ENCODE data around the gene THADA.
"Not testable (repeated sequence)": the region's sequence is repeated elsewhere in the genome, so short reads cannot be mapped to it uniquely, and the experiment has no call there.

The THADA gene

DNA sequence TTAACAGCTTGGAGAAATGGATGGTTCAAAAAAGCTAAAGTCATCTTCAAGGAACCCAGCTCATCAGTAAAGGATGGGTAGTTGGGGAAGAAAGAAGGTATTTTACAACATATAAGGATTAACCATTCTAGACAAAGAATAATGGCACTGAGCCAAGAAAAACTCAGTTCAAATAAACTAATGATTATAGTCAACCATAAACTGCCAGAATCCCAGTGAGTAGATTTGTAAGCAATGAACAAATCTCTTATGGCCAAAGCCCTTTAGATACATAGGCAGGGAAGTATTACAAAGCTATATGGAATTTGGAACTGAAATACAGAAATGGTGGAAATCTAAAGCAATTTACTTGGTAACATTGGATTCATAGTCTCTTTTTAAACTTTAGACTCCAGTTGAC lies 277.0 kb downstream of the THADA start:
- no peak for DNase-seq

DNA sequence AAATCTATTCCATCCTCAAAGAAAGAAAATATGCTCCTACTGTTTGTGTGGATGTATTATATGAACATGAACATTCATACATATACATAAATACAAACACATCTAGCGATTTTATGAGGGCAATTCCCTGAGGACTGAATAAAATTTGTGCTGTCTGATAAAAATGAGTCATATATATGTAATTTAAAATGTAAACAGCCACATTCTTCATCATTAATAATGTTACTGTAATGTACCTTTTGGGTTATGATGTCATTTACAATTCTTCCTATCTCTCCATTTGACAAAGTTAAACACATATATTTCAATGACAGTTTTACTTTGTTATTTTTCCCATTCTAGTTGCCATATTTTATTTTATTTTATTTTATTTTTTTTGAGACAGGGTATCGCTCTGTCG lies 278.2 kb downstream of the THADA start:
- DNase-seq = no peak

DNA sequence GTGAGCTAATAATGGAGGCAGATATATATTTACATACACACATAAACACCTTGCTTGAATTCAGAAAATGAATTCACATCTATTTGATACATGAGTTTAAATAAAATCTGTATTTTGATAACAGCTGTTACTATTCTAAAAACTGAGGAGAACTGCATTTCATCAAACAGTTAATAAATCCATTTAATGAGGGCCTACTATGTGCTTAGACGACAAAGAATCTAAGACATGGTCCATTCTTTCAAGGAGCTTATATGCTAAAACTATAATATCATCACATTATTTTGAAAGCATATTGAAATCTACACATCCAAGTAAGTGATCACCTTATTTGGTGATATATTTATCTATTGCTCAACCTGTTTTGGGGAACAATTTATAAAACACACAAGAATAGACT lies 278.6 kb downstream of the THADA start:
- DNase-seq = no peak

DNA sequence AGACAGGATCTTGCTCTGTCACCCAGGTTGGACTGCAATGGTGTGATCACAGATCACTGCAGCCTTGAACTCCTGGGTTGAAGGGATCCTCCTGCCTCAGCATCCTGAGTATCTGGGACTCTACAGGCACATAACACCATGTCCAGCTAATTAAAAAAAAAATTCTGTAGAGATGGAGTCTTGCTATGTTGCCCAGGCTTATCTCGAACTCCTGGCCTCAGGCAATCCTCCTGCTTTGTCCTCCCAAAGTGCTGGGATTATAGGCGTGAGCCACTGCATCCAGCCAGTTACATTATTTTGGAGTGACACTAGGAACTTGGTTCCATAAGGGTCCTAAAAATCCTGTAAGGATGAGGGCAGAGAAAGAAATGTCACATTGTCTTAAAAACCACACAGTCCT lies 280.4 kb downstream of the THADA start:
- DNase-seq = no peak

DNA sequence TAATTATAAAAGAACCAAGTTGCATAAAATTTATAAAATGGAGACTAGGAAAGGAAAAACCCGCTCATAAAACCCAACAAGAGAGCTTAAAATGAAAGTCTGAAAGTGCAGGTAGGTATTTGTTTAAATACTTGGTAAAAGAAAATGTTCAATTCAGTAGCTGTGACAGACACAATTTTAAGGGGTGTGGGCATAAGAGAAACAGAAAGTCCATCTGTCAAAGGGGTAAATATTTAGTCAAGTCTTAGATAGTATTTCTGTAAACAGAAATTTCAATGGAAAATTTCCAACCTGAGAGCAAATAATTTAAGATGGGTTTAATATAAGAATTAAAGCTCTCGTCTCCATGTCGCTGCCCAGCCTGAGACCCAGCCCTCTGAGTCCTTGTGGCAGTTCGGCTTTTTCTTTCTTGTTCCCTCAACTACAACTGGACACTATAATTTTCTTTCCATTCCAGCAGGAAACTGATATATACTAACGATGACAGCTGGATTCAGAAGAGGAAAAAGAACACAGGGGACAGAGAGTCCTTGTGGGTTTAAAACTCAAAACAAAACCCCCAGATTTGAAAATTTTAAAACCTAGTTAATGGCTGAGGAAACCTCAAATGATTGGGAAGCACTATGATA lies 281.4 kb downstream of the THADA start:
- no peak for DNase-seq

DNA sequence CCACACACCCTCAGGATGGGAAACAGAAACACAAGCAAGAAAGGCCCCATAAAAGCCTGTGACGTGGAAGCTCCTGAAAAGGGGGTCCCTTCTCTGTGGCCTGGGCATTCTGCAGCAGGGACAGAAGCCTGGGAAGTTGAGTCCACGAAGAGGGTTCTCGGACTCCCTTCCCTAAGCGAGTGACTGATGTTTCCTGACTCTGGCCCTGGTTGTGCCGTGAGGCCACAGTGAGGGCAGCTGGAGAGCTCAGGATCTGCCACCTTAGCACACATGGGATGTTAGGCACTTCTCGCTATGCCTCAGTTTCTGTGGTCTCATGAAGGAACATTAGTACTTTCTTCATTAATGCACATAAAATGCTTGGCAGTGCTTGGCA lies 282.2 kb downstream of the THADA start:
- no peak for DNase-seq

DNA sequence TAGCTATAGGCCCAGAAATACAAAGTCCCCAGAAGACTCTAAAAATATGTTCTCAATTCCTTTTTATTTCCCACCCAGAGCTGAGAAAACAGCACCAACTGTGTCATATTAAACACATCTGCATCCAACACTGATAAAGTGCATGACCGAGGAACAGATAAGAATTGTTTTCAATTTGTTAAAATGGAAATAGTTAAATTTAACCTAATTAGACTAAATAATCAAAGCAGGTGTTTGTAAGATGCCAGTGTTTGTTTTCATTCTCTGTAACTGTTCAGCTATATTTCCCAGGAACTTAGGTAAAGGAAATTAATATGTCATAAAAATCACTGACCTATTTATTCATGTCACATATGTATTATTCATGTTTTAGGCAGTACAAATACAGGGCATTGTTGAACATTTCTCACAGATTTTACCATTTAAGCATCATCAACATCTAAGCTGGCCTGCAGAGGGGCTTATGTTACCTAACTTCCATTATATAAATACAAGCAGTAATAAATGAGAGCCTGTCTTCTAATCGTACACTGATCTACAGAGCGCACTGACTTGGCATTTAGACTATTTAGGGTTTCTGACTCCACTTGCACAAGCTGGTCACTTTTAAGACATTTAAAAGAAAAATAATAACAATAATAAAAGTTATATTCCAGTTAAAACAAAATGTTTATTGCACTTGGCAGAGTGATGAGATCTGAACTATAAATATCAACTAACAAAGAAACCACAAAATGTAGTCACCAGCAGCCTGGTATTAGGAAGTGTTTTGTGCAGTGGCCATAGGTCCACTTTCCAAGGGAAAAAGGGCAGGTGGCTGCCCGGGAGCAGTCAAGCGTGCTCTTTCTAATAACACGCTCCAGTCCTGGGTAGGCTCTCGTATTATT lies 282.8 kb downstream of the THADA start:
- no peak for DNase-seq

DNA sequence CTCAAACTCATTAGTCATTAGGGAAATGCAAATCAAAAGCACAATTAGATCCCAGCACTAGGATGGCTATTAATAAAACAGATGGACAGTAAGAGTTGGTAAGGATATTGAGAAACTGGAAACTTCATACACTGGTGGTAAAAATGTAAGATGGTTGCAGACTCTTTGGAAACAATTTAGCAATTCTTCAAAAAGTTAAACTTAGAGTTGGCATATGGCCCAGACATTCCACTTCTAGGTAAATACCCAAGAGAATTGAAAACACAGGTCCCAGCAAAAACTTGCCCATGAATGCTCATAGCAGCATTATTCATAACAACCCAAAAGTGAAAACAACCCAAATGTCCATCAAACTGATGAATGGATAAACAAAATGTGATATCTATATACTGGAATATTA lies 284.6 kb downstream of the THADA start:
- DNase-seq = no peak

DNA sequence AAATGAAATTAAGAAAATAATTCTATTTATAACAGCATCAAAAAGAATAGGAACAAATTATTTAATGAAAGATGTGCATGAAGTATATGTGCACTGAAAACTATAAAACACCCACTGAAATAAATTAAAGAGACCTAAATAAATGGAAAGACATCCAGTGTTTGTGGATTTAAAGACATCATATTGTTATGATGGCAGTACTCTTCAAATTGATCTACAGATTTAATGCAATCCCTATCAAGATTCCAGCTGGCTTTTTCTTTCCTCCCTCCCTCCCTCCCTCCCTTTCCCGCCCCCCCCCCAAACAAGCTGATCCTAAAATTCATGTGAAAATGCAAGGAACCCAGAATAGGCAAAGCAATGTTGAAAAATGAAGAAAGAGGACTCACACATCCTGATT lies 285.9 kb downstream of the THADA start:
- no peak for DNase-seq

DNA sequence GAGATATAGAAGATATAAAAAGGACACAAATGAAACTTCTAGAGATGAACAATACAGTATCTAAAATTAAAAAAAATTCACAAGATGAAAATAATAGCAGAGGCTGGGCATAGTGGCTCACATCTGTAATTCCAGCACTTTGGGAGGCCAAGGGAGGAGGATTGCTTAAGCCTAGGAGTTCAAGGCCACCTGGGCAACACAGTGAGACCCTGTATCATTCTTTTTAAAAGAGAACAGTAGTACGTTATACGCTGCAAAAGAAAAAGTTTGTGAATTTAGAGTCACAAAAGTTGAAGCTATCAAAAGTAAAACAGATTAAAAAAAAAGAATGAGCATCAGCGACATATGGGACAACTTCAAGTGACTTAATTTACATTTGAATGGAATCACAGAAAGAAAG lies 287.9 kb downstream of the THADA start:
- no peak for DNase-seq

DNA sequence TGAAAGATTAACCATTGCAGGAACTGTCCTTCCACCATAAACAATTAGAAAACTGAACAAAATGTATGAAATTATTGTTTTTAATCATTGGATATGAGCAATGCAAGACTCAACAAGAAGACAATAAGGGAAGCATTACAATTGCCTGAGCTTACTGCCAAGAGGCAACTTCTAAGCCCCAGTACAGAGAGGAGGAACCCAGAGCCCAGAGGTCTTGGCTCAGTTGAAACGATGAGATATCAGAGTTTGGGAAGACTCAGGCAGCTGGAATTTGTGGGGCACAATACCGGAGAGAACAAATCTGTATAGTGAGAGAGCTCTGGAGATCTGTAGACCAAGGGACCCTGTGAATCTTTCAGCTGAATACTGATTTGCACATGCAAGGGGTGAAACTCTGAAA lies 288.8 kb downstream of the THADA start:
- DNase-seq = no peak

DNA sequence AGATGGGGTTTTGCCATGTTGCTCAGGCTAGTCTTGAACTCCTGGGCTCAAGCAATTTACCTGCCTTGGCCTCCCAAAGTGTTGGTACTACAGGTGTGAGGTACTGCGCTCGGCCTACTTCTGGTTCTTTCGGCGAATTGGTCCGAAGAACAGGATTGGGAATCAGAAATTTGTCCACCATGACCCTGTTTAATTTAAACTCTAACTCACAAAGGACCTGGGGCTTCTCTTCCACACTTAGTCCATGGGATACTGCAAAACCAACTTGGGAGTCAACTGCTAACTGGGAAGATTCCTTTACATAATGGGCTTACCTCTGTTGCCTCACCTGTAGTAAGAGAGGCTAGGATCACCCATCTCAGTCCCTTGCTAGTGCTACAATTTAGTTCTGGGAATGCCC lies 289.6 kb downstream of the THADA start:
- DNase-seq = no peak

DNA sequence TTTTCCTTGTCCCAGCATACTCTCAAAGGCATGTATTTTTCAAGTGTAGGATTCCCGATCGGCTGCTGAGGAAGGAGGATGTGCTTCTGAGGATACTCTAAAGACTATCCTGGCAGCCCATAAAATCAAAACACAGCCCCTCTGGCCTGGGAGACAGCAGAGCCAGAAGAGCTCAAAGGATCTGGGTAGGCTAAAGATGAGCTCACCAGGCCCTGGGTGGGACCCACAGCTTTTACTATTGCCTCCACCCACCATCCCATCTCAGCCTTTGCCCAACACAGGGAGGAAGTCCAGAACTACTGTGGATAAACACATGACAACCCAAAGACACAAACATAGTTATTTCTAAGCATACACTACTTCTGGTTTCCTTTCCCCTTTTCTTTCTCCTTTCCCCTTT lies 290.3 kb downstream of the THADA start:
- DNase-seq = no peak

DNA sequence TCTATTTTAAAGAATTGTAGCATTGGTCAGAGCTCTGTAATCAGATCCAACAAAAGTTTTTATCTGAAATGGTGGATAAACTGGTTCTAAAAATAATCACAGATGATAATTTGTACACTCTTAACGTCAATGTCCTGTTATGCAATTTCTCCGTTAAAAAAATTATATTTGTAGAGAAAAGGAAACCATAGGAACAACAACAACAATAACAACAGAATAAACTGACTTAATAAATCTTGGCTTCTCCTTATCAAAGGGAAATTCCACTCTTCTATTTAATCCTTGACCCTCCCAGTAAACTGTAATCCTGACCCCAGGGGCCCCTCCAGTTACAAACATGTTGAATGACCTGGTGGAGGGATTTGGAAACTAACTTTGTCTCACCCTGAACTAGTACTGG lies 290.8 kb downstream of the THADA start:
- DNase-seq = no peak

DNA sequence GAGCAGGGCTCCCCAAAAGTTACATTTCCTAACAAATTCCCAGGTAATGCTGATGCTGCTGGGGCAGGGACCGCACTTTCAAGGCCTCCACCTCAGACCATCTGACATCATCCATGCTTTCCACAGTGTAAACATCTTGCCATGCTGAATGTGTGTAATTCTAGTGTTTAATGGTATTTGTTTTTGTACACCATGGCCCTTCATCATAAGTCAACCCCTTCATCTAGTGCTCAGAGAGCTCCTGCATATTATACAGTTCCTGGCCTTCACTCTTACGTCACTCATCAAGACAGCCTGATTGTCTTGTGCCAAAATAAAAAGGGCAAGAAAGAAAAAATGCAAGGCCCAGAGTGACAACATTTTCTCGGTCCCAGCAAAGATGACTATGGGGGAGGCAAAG lies 291.9 kb downstream of the THADA start:
- no peak for DNase-seq

DNA sequence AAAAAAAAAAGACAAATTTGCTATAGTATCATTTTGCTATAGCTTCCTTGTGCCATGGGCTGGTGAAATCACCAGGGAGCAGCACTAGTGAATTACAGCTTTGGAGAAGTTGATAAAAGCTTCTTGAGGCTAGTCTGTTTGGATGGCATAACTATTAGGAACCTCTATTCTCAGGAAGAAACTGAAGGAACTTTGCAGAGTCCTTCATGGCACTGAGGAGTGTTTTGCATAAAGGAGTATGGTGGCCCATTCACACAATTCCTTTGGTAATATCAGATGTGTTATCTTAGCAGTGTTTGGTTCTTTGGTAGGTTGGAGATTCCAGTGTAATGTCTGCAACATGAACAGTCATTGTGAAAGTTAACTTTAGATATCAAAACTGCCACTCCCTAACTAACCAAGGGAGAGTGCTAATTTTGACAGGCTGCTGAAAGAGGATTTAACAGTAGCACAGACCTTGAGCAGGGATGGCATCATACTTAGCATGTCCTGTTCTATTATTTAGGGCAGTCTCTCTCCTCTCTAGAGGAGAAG lies 292.8 kb downstream of the THADA start:
- DNase-seq = no peak

DNA sequence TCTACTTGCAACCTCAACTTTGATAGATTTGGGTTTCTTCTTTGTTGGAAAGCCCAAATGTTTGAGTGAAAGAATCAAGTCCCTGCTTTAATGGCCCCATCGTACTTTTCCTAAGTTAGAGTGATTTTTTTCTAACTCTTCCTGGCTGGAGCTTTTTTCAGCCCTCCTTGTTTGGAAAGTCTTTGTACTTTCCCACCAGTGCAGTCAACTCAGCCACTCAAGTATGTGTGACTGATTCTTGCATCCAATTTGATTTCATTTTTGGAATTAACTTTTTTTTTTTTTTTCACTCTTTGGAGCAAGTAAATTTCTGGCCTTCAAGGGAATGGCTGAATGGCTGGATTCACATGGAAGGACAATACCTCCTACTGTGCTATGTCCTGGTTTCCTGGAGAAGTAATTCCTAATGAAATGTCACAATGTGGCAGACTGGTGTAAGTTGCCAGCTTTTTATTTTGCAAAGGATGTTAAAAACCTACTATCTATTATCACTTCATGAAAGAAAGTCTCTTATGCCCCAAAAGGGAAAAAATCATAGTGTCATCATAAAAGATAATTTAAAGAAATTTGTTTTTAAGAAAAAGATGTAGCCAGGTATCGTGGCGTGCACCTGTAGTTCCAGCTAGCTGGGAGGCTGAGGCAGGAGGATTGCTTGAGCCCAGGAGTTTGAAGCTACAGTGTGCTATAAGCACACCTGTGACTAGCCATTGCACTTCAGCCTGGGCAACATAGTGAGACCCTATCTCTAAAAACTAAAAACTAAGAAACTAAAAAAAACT lies 293.5 kb downstream of the THADA start:
- no peak for DNase-seq

DNA sequence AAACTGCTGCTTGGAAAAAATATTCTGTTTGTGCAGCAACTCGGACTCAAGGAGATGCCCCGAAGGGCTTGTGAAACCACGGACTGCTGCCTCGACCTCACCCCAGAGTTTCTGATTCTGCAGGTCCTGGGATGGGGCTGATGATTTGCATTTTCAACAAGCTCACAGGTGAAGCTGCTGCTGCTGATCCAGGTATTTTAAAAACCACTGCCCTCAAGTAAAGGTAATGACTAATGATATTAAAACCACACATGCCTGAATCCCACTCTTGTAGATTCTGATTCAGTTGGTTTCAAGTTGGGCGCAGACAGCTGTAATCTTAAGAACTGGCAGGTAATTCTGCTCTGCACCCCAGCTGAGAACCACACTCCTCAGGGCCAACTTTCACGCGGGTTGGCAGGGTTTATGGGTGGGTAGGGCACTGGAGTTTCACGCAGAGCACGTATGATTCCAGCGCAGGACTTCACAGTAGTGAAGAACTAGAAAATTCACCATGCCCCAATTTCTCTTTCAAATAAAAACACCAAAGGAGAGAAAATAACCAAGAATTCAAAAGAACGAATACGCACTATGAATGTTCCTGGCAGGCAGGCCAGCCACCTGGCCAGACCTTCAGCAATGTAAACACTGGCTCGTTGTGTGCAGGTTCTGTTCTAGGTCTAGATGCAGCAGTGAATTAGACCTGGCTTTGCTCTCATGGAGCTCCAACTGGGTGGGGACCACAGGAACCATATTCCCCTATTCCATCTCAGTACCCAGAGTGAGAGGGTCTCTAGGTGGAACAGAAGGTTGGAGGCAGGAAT lies 294.9 kb downstream of the THADA start:
- DNase-seq = no peak

DNA sequence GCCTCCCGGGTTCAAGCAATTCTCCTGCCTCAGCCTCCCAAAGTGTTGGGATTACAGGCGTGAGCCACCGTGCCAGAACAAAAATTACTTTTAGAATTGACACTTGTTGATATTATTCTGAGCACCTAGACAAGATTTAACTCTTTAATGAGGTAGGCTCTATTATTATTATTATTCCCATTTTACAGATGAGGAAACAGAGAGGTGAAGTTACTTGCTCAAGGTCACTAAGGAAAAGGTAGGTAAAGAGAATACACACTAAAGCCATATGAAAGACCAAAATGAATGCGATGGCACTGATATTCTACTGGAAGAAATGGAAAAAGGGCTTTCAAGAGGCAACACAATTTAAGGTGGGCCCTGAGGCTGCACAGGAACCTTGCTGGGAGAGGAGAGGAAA lies 295.6 kb downstream of the THADA start:
- no peak for DNase-seq

DNA sequence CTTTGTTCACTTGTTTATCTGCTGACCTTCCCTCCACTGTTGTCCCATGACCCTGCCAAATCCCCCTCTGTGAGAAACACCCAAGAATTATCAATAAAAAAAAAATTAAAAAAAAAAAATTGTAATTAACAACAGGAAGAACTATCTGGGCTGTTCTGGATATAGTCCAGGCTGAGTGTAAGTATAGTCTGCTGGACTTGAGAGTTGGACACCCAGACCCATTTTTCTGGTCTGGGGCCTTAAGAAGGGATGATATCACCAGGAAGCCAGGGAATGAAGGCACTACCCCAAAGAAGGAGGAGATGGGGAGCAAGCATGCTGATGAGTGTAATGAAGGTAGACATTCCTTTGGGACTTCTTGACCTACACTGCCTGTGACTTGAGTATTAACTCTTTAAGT lies 297.3 kb downstream of the THADA start:
- DNase-seq = no peak

DNA sequence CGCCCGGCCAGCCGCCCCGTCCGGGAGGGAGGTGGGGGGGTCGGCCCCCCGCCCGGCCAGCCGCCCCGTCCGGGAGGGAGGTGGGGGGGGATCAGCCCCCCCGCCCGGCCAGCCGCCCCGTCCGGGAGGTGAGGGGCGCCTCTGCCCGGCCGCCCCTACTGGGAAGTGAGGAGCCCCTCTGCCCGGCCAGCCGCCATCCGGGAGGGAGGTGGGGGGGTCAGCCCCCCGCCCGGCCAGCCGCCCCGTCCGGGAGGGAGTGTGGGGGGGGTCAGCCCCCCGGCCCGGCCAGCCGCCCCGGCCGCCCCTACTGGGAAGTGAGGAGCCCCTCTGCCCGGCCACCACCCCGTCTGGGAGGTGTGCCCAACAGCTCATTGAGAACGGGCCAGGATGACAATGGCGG lies 298.1 kb downstream of the THADA start:
- not testable (repeated sequence) for DNase-seq

DNA sequence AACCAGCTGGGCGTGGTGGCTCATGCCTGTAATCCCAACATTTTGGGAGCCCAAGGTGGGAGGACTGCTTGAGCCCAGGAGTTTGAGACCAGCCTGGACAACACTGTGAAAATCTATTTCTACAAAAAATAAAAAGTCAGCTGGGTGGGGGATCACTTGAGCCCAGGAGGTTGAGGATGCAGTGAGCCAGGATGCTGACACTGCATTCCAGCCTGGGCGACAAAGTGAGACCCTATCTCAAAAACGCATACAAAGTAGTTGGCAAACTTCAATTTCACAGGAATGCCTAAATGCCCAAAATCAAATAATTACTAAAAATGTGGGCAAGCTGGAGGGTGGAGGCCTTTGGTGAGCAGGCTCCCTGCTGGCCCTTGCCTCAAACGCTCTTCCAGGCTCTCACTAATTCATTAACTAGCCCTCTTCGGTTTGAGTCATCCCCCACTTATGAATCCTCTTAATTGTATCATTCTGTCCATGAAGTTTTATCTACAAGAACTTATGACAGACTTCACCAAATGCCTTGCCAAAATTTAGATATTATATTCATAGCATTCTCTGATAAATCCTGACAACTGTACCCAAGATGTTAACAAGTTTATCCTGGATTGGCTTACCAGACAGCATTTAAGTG lies 300.8 kb downstream of the THADA start:
- no peak for DNase-seq

Measured in activated naive CD4-positive, alpha-beta T cell (primary cell).